Posterior cingulate gyrus (tissue), 11 donors: ENCODE measurements around the gene OTX2.

Source experiments
- DNase-seq, 10 donors: peaks; one replicate each; pipeline versions ENCODE4 v3.0.0 to v3.0.0-alpha.2; 2020 to 2021; ENCODE audit warnings: mixed read lengths in 3 of 10
- intact Hi-C: fragments of 100-400 bp; cut with DNase I; formaldehyde crosslinking; loops from one replicate; pipeline ENCODE4 v1.15.1; 2023

OTX2 gene

DNA sequence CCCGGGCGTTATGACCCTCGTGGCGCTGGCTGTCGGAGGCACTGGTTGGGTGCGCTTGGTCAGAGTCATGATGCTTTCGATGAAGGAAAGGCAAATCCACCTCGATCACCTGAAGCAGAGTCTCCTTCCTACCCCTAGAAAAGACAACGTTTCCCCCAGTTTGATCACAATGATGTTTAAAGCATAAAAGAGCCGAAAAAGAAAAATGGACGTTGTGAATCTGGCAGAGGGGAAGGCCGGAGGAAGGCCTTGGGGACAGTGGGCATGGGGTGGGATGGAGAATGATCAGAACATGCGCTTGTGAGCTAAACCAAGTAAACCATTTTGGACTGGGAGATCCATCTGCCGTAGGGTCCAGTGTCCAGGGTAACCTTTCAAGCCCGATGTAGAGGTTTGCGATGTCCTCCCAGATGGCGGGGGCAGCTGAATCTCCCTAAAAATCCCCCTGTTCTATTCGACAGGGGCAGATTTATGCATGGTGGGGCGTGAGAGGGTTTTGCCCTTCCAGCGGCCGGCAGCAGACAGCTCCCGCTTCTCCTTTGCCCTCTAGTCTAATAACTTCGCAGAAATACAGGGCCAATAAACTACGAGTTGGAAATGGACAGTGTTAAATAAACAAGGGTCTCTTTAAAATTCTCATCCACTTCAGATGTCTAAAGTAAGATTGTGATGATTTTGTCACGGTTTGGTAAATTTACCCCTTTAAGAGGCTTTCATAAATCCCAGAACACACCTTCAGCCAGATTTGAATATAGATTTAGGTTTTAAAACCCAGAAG lies 2.3 kb upstream of the OTX2 start:
- intact Hi-C loops = no loop called here
- DNase-seq = no peak

- intact Hi-C loops = no loop called here
- DNase-seq = peak in 1 of 10 donors; percentile 72
These were observed 1.5 kb upstream of the OTX2 start for GRCh38 chr14:56811593-56812363.

GRCh38 chr14:56810836-56811592 lies 735 bp upstream of the OTX2 start:
- peak in 1 of 10 donors; percentile 64 for DNase-seq
- intact Hi-C loops = no loop called here

DNA sequence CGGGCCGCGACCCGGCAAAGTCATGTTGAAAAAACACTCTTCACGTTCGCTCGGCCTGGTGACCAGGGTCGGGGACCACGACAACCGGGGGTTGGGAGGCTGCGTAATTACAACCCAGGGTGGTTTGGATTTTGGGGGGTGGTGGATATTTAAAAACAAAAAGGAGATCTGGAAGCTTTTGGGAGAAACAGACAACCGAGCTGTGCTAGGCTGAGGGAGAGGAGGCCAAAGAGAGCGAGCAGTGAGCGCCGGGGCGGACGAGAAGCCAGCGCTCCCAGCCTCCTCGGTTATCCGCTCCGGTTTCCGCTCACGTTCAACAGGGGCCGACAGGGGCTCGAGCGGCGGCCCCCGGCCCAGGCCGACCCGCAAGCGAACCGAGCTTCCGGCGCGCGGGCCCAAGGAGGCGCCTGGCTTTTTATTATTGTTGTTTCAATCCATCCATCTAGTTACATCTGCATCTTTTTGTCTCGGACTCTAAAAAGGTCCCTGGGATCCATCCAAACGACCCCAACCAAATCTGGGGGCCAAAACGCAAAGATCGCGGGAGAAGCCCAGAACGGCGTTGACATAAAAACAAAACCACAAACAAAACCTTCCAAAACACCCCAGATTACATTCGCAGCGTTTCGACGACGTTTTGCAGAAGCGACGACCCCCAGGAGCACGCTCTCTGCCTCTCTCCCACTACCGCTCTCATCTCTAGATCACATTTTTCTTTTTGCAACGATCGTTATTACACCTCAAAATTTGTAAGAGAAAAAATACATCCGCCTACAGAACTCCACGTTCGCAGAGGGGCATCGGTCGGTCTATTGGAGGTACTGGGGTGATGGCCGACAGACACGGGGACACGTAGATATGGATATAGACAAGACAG lies 771 bp downstream of the OTX2 start:
- DNase-seq = no peak
- intact Hi-C loops = no loop called here

DNA sequence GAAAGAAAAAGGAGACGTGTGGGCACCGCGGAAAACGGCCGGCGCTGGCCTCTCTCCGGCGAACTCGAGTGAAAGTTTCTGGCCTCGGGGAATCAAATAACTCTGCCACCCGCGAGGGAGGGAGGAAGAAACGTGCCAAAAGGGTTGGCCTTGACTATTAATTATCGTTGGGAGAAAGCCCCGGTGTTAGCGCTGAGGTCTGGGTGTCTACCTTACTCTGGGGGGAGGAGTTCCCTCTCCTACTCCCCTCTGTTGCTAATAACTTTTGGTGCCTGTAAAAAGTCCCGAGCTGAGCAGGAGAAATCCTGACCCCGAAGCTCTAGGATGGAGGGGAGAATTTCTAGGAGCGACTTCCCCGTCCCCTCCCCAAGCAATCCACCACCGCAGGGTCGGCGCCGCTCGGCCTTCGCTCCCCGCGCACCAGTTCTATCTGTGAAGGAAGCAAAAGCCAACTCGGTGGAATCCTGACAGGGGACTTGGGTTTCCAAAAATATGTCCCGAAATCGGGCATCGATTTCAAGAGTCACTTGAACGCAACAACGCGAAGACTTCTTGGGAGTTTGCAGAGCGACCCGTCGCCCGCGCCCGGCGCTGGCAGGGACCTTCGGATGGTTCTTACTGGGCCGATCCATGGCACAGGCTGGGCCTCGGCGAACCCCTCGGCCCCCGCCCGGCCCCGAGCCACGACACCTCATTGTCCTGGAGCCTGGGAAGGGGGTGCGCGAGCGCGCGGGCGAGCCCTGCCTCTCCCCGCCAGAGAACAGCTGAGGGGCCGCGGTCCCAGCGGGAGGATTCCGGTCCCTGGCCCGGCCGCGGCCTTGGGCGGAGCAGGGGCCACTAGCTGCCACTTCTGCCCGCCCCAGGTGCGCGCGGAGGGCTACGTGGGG lies 1.7 kb downstream of the OTX2 start:
- DNase-seq = peak in 2 of 10 donors; percentile 66 to 74
- intact Hi-C loops = no loop called here

- DNase-seq = no peak
- intact Hi-C loops = no loop called here
These were observed 2.2 kb downstream of the OTX2 start for GRCh38 chr14:56808110-56808382.

GRCh38 chr14:56807386-56808109 lies 2.7 kb downstream of the OTX2 start:
- intact Hi-C loops = no loop called here
- DNase-seq = no peak

DNA sequence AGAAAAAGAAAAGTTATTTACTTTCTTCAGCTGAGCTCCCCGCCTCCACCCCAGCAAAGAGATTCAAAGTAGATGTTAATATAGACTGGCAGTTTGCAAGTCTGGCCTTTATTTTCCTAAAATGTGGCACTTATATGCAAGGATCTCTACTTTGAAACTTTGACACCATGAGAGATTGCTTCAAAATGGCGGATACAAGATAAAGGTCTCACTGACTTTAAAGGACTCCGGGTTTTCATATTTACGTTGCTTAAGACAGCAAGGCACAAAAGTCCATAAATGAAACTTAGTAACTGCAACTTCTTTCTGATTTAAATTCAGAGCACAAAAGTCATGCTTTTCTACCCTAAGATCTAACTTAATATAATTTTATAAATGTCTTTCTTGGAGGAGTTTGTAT lies 3.5 kb downstream of the OTX2 start:
- no peak for DNase-seq
- intact Hi-C loops = no loop called here

GRCh38 chr14:56805992-56806727 lies 4.1 kb downstream of the OTX2 start:
- no peak for DNase-seq
- intact Hi-C loops = no loop called here

DNA sequence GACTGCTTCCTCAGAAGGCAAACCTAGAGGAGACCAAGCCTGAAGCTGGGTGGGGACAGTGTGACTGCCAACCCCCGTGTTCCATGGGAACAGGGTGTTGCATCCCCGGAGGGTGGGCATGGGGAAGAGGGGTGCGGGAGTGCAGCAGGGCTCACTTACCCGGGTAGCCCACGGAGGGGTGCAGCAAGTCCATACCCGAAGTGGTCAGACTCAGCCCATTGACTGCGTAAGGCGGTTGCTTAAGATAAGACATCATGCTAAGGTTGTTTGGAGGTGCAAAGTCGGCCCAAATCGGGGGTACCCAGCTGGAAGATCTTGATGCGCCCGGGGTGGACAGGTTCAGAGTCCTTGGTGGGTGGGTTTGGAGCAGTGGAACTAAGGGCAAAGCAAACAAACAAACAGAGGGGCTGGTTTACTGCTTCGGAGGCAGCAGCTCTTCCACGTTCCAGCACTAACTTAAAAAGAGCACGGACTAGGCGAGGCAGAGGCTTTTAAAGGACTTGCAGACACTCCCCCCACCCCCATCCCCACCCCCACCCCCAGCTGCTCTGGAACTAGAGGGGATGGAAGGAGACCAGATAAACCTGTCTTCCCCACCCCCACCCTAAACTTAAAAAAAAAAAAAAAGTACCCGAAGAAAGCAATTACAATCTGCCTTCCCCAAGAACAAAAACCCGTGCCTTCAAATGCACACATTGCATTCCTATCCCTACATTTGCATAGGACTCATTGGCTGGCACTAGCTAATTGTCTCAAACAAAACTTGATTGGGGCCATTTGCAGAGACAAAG lies 4.9 kb downstream of the OTX2 start:
- DNase-seq = peak in 1 of 10 donors; percentile 70

GRCh38 chr14:56803816-56804535 lies 6.3 kb downstream of the OTX2 start:
- DNase-seq = no peak
- intact Hi-C loops = no loop called here

More for the DNA sequence above, 4.9 kb downstream of the OTX2 start:
- intact Hi-C loops = no loop called here

- intact Hi-C loops = no loop called here
- DNase-seq = no peak
These were observed 8.4 kb downstream of the OTX2 start for GRCh38 chr14:56801920-56802319.

DNA sequence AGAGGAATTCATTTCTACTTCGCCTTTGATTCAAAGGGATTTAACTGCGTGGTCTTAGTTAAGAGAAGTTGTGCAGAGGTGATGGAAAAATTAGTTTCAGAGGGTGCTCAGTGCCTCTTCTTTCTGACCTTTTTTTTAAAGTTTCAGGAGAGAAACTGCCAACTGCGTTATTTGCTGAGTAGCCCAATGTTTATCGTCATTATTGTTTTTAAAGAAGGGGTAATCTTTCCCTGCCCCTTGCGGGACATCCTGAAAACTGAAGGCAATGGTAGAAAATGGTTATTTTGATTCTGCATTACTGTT lies 11.0 kb downstream of the OTX2 start:
- intact Hi-C loops = no loop called here
- no peak for DNase-seq

DNA sequence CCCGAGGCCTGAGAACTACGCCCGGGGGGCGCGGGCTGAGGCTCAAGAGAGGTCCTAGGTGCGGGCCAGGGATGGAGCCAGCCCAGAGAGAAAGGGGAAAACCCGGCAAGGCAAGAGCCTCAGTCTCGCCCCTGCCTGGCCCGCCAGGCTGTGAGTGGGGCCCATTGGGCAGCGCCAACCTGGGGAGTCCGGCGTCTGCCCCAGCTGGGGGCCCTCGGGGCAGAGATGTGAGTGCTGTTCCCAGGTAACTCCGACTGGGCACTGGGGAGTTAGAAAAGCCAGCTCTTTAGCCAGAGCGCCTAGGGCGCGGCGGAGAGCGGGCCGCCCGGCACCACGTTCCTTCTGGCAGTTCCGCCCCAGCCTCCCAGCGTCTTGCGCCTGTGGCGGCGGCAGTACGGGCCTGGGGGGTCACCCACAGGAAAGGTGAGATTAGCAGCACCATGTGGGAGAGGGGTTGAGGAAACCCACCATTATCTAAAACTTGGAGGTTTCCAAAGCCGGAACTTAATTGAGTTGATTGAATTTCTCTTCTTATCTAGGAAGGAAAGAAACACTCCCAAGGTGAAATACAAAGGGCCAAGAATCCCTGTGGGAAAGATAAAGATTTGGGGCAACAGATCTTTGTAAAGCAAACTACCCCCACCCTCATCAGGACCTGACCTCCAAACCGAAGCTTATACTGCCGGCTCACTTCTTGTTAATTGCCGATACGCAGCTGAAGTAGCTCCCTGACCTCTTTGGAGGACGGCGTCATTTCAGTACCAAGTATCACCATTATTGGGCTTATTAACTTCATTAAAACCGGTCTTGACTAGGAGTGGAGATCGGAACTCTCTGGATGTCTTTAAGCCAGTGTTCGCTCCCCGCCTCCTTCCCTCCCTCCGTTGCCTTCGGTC lies 11.6 kb downstream of the OTX2 start:
- DNase-seq = peak in 1 of 10 donors; percentile 83

DNA sequence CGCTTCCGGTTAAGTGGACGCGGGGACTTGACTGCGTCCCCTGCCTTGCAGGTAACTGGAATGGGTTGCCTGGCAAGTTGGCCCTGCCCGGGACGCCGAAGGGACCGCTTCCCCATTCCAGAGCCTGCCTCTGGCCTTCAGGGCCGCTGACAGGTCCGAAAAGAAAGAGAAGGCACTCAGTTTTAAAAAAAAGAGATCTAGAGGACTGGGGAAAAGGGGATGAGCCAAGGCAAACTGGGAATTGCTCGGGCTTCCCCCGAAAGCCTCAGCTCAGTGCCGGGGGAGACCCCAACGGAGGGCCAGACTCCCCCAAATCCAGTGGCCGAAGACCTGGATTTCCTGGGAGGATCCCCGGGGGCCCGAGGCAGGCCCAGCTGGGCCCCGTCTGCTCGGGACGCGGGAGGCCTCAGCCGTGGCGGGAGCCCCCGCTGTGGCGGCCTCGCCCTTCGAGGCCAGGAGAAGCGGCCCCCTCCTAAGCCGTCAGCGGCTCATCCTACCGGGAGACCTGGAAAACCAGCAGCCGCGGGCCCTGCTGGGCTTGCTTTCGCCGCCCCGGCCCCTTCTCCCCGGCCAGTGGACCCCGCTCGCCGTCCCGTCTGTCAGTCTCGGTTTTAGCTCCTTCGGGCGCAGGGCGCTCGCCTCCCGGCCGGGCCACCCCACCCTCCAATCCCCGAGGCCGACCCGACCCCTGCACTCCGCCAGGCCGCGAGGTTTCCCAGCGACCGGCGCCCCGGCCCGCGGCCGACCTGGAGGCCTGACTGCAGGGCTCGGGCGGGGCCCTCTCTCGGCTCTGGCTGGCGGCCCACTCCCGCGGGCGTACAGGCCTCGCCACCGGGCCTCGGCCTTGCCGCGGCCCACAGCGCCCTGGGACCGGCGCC lies 12.5 kb downstream of the OTX2 start:
- intact Hi-C loops = no loop called here
- DNase-seq = peak in 1 of 10 donors; percentile 84

More for the DNA sequence above, 11.6 kb downstream of the OTX2 start:
- intact Hi-C loops = no loop called here
